IPS-20b (cell line): ENCODE measurements around the gene TBC1D10B.

ENCODE experiments used
- H3K27ac ChIP-seq: one replicate; pipeline ENCODE4 v1.5.1; 2013; ENCODE audit warnings: low read length
- H3K27me3 ChIP-seq: 2 replicates; pipeline ENCODE4 v1.6.1; 2013; ENCODE audit warnings: mild to moderate bottlenecking, low read length, inconsistent platforms; ENCODE audit not compliant: insufficient read depth
- H3K36me3 ChIP-seq: 2 replicates; pipeline ENCODE4 v1.6.1; 2013; ENCODE audit warnings: low read depth, mild to moderate bottlenecking, inconsistent platforms, low read length, moderate library complexity; ENCODE audit not compliant: insufficient read depth
- H3K4me1 ChIP-seq: 2 replicates; pipeline ENCODE4 v1.6.1; 2013; ENCODE audit warnings: mild to moderate bottlenecking, control low read depth, inconsistent platforms, low read length, moderate library complexity; ENCODE audit not compliant: insufficient read depth
- H3K4me3 ChIP-seq: 2 replicates; pipeline ENCODE4 v1.5.1; 2013; ENCODE audit warnings: mild to moderate bottlenecking, low read length, inconsistent platforms
- H3K9ac ChIP-seq: 2 replicates; pipeline ENCODE4 v1.6.1; 2013; ENCODE audit warnings: low read depth, mild to moderate bottlenecking, inconsistent platforms, low read length, moderate library complexity
- H3K9me3 ChIP-seq: 2 replicates; pipeline ENCODE4 v1.6.1; 2013; ENCODE audit warnings: mild to moderate bottlenecking, low read depth, low read length, inconsistent platforms; ENCODE audit not compliant: insufficient read depth

The TBC1D10B gene

DNA sequence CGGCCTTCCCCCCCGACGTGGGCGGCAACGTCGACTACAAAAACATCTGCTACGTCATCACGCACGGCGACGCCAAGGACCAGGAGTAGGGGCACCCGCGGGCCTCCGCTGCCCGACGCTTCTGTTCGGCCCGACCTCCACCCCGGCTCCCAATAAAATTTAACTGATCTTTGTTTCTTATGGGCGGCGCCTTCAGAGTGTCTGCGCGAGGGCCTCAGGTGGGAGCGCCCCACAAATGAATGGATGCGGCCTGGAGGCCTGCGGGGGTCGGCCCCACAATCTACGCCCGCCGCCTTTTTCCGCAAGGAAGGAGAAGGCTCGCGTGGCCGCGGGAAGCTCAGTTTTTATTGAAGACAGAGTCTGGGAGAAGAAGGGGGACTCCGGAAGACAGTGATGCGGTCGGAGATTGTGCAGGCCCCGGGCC is 7.5 kb upstream of the TBC1D10B start:
- Histone ChIP-seq H3K4me1 (peaks cover 6% of the 10 kb centered on the region), H3K9ac (peak overlapping the region; percentile 95; the same call in 1 of the 2 replicates), H3K27me3 (no peaks in the 10 kb centered on the region), H3K4me3 (peak overlapping the region; percentile 84; the same call in 1 of the 2 replicates), H3K9me3 (no peaks in the 10 kb centered on the region), H3K27ac (peak overlapping the region; percentile 100), H3K36me3 (0 out of 2 replicates have a peak, but pooled peaks cover 4% of the 10 kb centered on the region)

DNA sequence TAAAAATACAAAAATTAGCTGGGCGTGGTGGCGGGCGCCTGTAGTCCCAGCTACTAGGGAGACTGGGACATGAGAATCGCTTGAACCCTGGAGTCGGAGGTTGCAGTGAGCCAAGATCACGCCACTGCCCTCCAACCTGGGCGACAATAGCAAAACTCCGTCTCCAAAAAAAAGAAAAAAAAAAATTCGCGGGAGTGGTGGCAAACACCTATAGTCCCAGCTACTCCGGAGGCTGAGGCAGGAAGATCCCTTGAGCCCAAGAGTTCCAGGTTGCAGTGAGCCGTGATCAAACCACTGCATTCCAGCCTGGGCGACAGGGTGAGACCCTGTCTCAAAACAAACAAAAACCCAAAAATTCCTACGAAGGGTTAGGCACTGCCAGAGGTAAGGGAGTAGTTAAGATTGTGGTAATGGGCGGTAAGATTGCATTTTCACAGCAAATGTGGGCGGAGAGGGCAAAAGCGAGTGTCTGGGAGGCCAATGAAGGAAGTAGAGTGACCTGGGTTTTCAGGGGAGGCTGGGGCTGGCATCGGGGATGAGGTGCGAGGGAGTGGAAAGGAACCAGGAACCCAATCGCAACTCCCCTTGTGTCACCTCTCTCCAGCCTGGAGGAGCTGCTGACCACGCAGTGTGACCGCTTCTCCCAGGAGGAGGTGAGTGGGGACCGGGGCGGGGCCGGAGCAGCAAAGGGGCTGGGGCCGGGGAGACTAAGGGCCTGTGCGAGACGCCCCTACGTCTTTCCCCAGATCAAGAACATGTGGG is 6.9 kb upstream of the TBC1D10B start:
- Histone ChIP-seq H3K27me3 (no peaks in the 10 kb centered on the region), H3K9ac (peak overlapping the region; percentile 95; the same call in 1 of the 2 replicates), H3K9me3 (no peaks in the 10 kb centered on the region), H3K4me3 (peak overlapping the region; percentile 84), H3K27ac (peak overlapping the region; percentile 86), H3K4me1 (peaks cover 6% of the 10 kb centered on the region), H3K36me3 (0 out of 2 replicates have a peak, but pooled peaks cover 4% of the 10 kb centered on the region)

DNA sequence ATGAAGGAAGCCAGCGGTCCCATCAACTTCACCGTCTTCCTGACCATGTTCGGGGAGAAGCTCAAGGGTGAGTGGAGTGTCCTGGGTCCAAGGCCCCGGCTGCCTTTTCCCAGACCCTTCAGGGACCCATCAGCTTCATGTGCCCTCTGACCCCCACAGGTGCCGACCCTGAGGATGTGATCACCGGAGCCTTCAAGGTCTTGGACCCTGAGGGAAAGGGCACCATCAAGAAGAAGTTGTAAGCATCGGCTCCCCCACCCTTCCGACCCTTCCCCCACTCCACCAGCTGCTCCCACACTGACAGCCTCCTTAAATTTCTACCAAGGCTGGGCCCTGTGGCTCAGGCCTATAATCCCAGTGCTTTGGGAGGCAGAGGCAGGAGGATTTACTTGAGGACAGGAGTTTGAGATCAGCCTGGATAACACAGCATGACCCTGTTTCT is 6.2 kb upstream of the TBC1D10B start:
- Histone ChIP-seq H3K36me3 (0 out of 2 replicates have a peak, but pooled peaks cover 4% of the 10 kb centered on the region), H3K9me3 (no peaks in the 10 kb centered on the region), H3K27ac (no peak overlapping the region), H3K27me3 (no peaks in the 10 kb centered on the region), H3K9ac (peak overlapping the region; percentile 95; the same call in 1 of the 2 replicates), H3K4me3 (no peak overlapping the region), H3K4me1 (peaks cover 6% of the 10 kb centered on the region)

DNA sequence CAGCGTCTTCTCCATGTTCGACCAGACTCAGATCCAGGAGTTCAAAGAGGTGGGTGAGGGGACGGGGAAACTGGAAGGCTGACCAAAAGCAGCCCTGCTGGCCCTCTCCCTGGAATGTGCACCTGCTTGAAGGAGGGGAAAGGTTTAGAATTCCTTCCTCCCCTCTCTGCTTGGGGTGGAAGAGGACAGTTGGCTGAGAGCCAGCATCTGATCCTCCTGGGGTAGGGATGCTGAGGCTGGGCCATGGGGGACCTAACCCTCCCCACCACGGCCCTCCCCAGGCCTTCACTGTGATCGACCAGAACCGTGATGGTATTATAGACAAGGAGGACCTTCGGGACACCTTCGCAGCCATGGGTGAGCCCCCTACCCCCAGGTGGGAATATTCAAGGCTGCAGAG is 5.6 kb upstream of the TBC1D10B start:
- H3K9ac ChIP-seq = no peak overlapping the region; the same call in 1 of the 2 replicates
- H3K27ac ChIP-seq = no peak overlapping the region
- 0 out of 2 replicates have a peak, but pooled peaks cover 4% of the 10 kb centered on the region for H3K36me3 ChIP-seq
- no peaks in the 10 kb centered on the region for H3K27me3 ChIP-seq
- no peaks in the 10 kb centered on the region for H3K9me3 ChIP-seq
- H3K4me3 ChIP-seq = no peak overlapping the region
- H3K4me1 ChIP-seq = peaks cover 6% of the 10 kb centered on the region

DNA sequence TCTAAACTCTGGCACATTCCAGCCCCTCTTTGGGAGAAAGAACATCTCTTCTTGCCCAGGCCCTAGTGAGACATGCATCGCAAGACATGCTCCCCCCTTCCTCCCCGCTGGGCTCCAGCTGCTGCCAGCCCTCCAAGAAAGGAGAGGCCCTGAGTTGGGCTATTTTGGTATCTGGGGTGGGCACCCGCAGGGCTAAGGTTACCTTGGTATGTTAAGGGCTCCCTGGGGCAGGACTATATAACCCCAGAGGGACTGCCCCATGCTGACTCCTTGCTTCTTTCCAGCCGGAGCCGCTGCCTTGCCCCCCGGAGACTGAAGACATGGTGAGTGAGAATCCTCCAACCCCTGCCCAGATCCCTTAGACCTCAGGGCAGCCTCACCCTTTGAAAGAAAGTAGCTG is 4.2 kb upstream of the TBC1D10B start, which contains the start of gene MYL11:
TSS of gene MYL11 (plus strand) at position 265 of the 400 bp plus-strand sequence. CDS start at position 321, 56 bp downstream.
- Histone ChIP-seq H3K9ac (no peak within 1 kb of the TSS; the same call in 1 of the 2 replicates), H3K9me3 (no peaks in the 10 kb centered on the region), H3K4me1 (peaks cover 6% of the 10 kb centered on the region), H3K36me3 (no peaks in the 10 kb centered on the region), H3K4me3 (no peak within 1 kb of the TSS), H3K27me3 (no peaks in the 10 kb centered on the region), H3K27ac (no peak within 1 kb of the TSS)

DNA sequence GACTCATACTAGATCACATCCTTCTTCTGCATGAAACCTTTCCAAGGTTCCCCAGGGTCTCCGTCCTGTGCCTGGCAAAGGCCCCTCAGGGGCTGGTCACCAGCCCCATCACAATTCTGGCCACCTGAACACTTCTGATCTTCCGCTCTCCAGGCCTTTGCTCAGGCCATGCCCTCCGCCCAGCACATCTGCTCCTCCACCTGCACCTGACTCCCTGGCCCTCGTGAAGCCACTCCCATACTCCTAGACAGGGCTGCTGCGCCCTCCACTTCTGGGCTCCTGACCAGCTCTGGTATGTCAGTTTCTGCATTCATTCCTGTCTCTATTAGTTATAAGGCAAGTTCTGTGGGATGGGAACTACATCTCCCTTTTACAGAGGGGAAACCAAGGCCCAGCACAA is 2.4 kb upstream of the TBC1D10B start:
- Histone ChIP-seq H3K27ac (no peak overlapping the region), H3K36me3 (no peaks in the 10 kb centered on the region), H3K27me3 (no peaks in the 10 kb centered on the region), H3K9me3 (no peaks in the 10 kb centered on the region), H3K4me1 (peaks cover 20% of the 10 kb centered on the region), H3K4me3 (no peak overlapping the region), H3K9ac (no peak overlapping the region)

DNA sequence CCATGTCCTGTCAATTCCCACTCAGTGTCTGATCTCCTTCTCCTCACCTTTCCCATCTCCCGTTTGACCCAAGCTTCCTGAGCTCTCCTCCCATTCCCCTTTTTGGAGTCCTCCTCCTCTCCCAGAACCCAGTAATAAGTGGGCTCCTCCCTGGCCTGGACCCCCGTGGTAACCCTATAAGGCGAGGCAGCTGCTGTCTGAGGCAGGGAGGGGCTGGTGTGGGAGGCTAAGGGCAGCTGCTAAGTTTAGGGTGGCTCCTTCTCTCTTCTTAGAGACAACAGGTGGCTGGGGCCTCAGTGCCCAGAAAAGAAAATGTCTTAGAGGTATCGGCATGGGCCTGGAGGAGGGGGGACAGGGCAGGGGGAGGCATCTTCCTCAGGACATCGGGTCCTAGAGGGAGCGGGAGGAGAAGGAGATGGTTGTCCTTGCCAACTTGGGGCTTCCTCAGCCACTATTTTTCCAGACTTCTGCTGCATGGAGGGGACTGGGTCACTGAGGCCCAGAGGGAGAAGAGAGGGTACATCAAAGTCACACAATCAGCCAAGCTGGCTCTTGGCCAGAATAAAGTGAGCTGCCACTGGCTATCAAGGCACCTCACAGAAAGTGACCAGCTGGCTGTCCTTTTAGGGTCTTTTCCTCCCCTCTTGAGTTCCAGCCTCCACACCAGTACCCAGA is 1.9 kb upstream of the TBC1D10B start:
- H3K9ac ChIP-seq = no peak overlapping the region
- H3K27ac ChIP-seq = no peak overlapping the region
- peaks cover 17% of the 10 kb centered on the region for H3K4me1 ChIP-seq
- no peaks in the 10 kb centered on the region for H3K36me3 ChIP-seq
- H3K9me3 ChIP-seq = no peaks in the 10 kb centered on the region
- H3K27me3 ChIP-seq = no peaks in the 10 kb centered on the region
- H3K4me3 ChIP-seq = no peak overlapping the region

DNA sequence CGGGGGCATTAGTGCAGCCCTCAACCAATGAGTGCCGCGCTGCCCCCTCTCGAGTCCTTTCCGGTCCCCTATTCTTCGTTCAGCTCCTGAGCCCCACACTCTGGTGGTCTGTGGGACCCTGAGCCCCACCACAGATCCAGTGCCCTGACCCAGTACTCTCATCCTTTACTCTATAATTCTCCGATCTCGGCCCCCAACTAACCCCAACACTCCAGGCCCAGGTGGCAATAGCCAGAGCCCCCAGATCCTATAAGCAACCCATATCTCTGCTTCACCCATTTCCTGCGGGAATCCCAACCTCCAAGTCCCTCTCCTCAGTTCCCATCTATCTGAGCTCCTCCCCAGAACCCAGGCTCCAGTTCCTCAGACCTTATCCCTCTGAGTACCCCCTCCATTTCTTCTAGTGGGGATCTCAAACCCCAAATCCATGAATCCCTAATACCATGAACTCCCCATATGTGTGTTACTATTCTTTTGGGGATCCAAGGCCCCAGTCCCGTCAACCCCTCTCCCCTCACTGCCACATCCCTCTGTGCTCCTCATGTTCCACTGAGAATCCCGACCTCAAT is 1.0 kb upstream of the TBC1D10B start:
- H3K9me3 ChIP-seq = no peaks in the 10 kb centered on the region
- peak overlapping the region; percentile 59; the same call in 1 of the 2 replicates for H3K4me3 ChIP-seq
- peak overlapping the region; percentile 14; the same call in 1 of the 2 replicates for H3K9ac ChIP-seq
- no peaks in the 10 kb centered on the region for H3K27me3 ChIP-seq
- H3K4me1 ChIP-seq = peaks cover 15% of the 10 kb centered on the region; the same call in 1 of the 2 replicates
- H3K27ac ChIP-seq = no peak overlapping the region
- no peaks in the 10 kb centered on the region; the same call in 1 of the 2 replicates for H3K36me3 ChIP-seq

DNA sequence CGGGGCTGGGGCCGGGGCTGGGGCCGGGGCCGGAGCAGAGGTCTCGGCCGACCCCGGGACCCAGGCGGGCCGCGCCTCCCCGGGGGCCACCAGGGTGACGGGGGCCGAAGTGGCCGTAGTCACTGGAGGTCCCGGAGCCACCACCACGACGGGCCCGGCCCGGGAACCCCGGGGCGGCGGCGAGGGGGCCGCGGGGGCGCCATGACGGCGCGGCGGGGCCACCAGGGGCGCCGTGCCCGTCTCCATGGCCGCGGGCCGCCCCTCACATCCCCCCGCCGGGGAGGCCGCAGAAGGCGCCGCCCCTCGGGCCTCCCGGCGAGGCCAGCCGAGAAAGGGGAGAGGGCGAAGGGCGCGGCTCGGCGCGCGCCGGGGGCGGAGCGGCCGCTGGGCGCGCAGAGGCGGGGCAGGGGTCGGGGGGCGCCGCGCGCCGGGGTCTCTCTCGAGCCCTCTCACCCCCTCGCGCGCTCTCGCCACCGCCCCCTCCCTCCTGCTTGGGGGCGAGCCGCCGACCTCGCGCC is 297 bp downstream of the TBC1D10B start:
- Histone ChIP-seq H3K36me3 (peaks cover 2% of the 10 kb centered on the region; the same call in 1 of the 2 replicates), H3K27me3 (no peaks in the 10 kb centered on the region), H3K9ac (peak overlapping the region; percentile 53; the same call in 1 of the 2 replicates)

DNA sequence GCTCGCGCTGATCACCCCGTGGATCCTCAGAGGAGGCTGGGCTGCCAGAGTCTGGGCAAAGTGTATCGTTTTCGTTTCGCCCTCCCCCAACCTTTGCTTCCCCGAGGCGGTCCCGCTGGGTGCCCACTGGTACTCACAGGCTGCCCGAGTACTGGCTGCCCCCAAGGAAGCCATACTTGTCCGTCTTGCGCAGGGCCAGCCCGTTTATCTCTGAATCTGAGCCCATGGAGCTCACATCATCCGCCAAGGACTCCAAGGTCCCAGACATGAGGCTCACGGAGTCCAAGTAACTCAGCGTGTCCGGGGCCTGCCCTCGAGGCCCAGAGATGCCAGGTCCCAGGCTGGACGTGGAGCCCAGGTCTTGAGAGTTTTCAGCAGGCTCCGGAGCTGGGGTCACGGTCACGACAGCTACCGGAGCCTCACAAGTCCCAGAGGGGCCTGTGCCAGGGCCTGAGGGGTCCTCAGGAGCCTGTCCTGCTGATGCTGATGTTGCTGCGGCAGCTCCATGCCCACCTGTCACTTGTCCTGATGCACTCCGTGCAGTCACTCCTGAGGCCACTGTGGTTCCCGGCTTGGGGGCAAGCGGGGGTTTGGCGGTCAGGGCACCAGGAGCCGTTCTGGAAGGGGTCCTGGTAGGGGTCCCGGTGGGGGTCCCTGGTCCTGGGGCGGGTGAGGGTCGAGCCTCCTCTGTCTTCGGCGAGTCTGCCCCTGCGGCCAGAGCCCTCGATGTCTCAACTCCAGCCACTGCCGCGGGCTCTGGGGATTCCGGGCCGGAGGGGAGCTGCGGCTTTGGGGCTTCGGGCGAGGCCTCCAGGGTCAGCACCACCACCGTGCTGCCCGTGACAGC is 980 bp downstream of the TBC1D10B start:
- Histone ChIP-seq H3K9ac (peak overlapping the region; percentile 53; the same call in 1 of the 2 replicates), H3K27ac (no peak overlapping the region), H3K4me3 (peak overlapping the region; percentile 75), H3K4me1 (peaks cover 15% of the 10 kb centered on the region; the same call in 1 of the 2 replicates), H3K9me3 (no peaks in the 10 kb centered on the region), H3K36me3 (peaks cover 8% of the 10 kb centered on the region; the same call in 1 of the 2 replicates), H3K27me3 (no peaks in the 10 kb centered on the region)

More for the DNA sequence above, 297 bp downstream of the TBC1D10B start:
- peaks cover 15% of the 10 kb centered on the region; the same call in 1 of the 2 replicates for H3K4me1 ChIP-seq
- peak overlapping the region; percentile 75 for H3K4me3 ChIP-seq
- H3K27ac ChIP-seq = no peak overlapping the region
- H3K9me3 ChIP-seq = no peaks in the 10 kb centered on the region
